PC-9 (cell line): ENCODE data around the gene NKX2-3.

Experiments used
- EZH2 ChIP-seq: fragments of 200-600 bp; sonication (generic); IDR thresholded peaks from 2 replicates; pipeline ENCODE4 v1.8.0; 2017; ENCODE audit warnings: antibody characterized with exemption, low read depth
- TF ChIP-seq, protein P1 (sequence below): fragments of 200-600 bp; sonication (generic); conservative IDR thresholded peaks from 2 replicates; pipeline ENCODE4 v1.6.1; 2017; ENCODE audit warnings: mixed run types, antibody characterized with exemption, mild to moderate bottlenecking, moderate library complexity

DNA sequence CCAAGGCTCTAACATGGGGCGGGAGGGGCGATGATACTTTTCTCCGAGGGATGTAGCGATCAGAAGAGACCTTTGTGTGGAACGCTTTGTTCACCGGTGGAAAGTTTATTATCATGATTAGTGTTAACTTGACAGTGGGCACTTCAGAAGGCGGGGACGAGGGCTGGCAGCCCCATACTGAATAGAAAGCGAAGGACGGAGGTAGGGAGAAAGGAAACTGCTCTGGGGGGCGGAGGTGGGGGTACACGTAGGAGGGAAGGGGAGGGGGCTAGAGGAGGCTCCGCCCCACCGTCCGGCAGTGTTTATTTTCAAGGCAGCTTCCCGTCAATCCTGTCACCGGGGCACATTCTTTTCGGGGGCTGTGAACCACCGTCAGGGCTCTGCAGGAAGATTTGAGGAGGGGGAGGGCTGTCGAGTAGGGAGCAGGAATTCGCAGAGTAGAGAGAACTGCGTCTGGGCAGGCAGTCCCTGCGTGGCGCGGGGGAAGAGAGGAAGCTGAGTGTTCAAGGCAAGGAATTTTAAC lies 9.4 kb upstream of the NKX2-3 start:
- TF ChIP-seq, protein P1, sequence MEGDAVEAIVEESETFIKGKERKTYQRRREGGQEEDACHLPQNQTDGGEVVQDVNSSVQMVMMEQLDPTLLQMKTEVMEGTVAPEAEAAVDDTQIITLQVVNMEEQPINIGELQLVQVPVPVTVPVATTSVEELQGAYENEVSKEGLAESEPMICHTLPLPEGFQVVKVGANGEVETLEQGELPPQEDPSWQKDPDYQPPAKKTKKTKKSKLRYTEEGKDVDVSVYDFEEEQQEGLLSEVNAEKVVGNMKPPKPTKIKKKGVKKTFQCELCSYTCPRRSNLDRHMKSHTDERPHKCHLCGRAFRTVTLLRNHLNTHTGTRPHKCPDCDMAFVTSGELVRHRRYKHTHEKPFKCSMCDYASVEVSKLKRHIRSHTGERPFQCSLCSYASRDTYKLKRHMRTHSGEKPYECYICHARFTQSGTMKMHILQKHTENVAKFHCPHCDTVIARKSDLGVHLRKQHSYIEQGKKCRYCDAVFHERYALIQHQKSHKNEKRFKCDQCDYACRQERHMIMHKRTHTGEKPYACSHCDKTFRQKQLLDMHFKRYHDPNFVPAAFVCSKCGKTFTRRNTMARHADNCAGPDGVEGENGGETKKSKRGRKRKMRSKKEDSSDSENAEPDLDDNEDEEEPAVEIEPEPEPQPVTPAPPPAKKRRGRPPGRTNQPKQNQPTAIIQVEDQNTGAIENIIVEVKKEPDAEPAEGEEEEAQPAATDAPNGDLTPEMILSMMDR = no peak
- no peak for TF ChIP-seq EZH2
